HepG2 (cell line): ENCODE data around the gene POU3F1. TPM values are rescaled to one million over a fixed set of nuclear protein-coding genes. Genes with fewer than 3 reads are reported as not detected.

ENCODE experiments used
- CBFB ChIP-seq: sonication (generic); formaldehyde crosslinking; IDR thresholded peaks from 2 replicates; pipeline ENCODE4 v1.4.0; 2020; ENCODE audit warnings: missing genetic modification reagents
- DZIP1 ChIP-seq: sonication (generic); formaldehyde crosslinking; IDR thresholded peaks from 2 replicates; pipeline ENCODE4 v1.5.0; 2020; ENCODE audit warnings: mild to moderate bottlenecking, missing genetic modification reagents
- EP300 ChIP-seq, 3 experiments: sonication (generic) in 1 of 3; formaldehyde crosslinking in 1 of 3; IDR thresholded peaks; 2 replicates each; pipeline versions ENCODE4 v1.5.1 to v1.6.1; 2011 to 2020; ENCODE audit warnings: low read depth in 2 of 3, low read length in 2 of 3, borderline replicate concordance in 1 of 3, improper control_type of control experiment in 1 of 3, mild to moderate bottlenecking in 1 of 3, missing genetic modification reagents in 1 of 3, moderate library complexity in 1 of 3
- ZBTB25 ChIP-seq: IDR thresholded peaks from 2 replicates; pipeline ENCODE4 v1.6.1; 2018; ENCODE audit warnings: missing genetic modification reagents
- ZBTB43 ChIP-seq: sonication (generic); formaldehyde crosslinking; conservative IDR thresholded peaks from 2 replicates; pipeline ENCODE4 v1.4.0; 2020; ENCODE audit warnings: missing genetic modification reagents
- ZNF501 ChIP-seq: sonication (generic); formaldehyde crosslinking; IDR thresholded peaks from 2 replicates; pipeline ENCODE4 v1.5.1; 2020; ENCODE audit warnings: mild to moderate bottlenecking, moderate library complexity, missing genetic modification reagents
- ZNF652 ChIP-seq: IDR thresholded peaks from 2 replicates; pipeline ENCODE4 v1.6.1; 2016; ENCODE audit warnings: low read depth, borderline replicate concordance
- polyA plus RNA-seq, 8 experiments: library from polyadenylated mRNA; depleted of rRNA in 3 of 8; stranded (reverse) in 7 of 8; unstranded in 1 of 8; fragments of >200 nt; fragmentation: Illumina TruSeq in 4 of 8; extraction: Trizol in 4 of 8; gene quantifications; 2 replicates each; pipeline versions ENCODE4 v1.2.1 to v1.2.3, GENCODE V29; 2011 to 2016; ENCODE audit warnings: low read depth in 4 of 8, missing spikeins in 1 of 8, mixed read lengths in 1 of 8; ENCODE audit not compliant: insufficient read depth in 1 of 8
- total RNA-seq, 5 experiments: library from RNA; depleted of rRNA; stranded (reverse); fragments of >200 nt; fragmentation: Illumina TruSeq; extraction: Trizol; gene quantifications; 2 replicates each; pipeline ENCODE4 v1.2.3, GENCODE V29; 2016; ENCODE audit warnings: low read depth in 1 of 5
- TF ChIP-seq, protein P1 (sequence below): sonication (generic); formaldehyde crosslinking; IDR thresholded peaks from 2 replicates; pipeline ENCODE4 v1.5.1; 2020; ENCODE audit warnings: mild to moderate bottlenecking, missing genetic modification reagents, moderate library complexity
- TF ChIP-seq, protein P2 (sequence below): sonication (generic); formaldehyde crosslinking; IDR thresholded peaks from 2 replicates; pipeline ENCODE4 v1.4.0; 2020; ENCODE audit warnings: mild to moderate bottlenecking, missing genetic modification reagents, borderline replicate concordance
- TF ChIP-seq, protein P3 (sequence below): sonication (generic); formaldehyde crosslinking; IDR thresholded peaks from 2 replicates; pipeline ENCODE4 v1.8.1; 2023; ENCODE audit warnings: mild to moderate bottlenecking, missing genetic modification reagents
- TF ChIP-seq, protein P4 (sequence below): sonication (generic); formaldehyde crosslinking; IDR thresholded peaks from 2 replicates; pipeline ENCODE4 v1.4.0; 2020; ENCODE audit warnings: missing genetic modification reagents

Gene POU3F1
- total and polyA plus RNA-seq, 2 of the 13 experiments (the other 11 are each of a cell fraction or from before 2014, with no cell fraction given), result not detected

GRCh38 chr1:37999430-38000232 lies 47.0 kb downstream of the POU3F1 start (continued):
- no peak for TF ChIP-seq DZIP1 (CRISPR knock-in tag)
- TF ChIP-seq CBFB (CRISPR knock-in tag), result no peak
- TF ChIP-seq ZNF501 (CRISPR knock-in tag), result no peak
- TF ChIP-seq EP300 (IDR thresholded peaks at IDR 0.05; ENCODE audit: low read depth in 2 of 2, low read length in 2 of 2), result peak in 1 of 2 experiments; percentile 51; a peak in 1 of 4 replicates
- TF ChIP-seq EP300 (CRISPR knock-in tag; IDR thresholded peaks at IDR 0.05; ENCODE audit: borderline replicate concordance), result no peak
- TF ChIP-seq, protein P1, sequence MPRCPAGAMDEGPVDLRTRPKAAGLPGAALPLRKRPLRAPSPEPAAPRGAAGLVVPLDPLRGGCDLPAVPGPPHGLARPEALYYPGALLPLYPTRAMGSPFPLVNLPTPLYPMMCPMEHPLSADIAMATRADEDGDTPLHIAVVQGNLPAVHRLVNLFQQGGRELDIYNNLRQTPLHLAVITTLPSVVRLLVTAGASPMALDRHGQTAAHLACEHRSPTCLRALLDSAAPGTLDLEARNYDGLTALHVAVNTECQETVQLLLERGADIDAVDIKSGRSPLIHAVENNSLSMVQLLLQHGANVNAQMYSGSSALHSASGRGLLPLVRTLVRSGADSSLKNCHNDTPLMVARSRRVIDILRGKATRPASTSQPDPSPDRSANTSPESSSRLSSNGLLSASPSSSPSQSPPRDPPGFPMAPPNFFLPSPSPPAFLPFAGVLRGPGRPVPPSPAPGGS (CRISPR knock-in tag), result no peak
- TF ChIP-seq, protein P2, sequence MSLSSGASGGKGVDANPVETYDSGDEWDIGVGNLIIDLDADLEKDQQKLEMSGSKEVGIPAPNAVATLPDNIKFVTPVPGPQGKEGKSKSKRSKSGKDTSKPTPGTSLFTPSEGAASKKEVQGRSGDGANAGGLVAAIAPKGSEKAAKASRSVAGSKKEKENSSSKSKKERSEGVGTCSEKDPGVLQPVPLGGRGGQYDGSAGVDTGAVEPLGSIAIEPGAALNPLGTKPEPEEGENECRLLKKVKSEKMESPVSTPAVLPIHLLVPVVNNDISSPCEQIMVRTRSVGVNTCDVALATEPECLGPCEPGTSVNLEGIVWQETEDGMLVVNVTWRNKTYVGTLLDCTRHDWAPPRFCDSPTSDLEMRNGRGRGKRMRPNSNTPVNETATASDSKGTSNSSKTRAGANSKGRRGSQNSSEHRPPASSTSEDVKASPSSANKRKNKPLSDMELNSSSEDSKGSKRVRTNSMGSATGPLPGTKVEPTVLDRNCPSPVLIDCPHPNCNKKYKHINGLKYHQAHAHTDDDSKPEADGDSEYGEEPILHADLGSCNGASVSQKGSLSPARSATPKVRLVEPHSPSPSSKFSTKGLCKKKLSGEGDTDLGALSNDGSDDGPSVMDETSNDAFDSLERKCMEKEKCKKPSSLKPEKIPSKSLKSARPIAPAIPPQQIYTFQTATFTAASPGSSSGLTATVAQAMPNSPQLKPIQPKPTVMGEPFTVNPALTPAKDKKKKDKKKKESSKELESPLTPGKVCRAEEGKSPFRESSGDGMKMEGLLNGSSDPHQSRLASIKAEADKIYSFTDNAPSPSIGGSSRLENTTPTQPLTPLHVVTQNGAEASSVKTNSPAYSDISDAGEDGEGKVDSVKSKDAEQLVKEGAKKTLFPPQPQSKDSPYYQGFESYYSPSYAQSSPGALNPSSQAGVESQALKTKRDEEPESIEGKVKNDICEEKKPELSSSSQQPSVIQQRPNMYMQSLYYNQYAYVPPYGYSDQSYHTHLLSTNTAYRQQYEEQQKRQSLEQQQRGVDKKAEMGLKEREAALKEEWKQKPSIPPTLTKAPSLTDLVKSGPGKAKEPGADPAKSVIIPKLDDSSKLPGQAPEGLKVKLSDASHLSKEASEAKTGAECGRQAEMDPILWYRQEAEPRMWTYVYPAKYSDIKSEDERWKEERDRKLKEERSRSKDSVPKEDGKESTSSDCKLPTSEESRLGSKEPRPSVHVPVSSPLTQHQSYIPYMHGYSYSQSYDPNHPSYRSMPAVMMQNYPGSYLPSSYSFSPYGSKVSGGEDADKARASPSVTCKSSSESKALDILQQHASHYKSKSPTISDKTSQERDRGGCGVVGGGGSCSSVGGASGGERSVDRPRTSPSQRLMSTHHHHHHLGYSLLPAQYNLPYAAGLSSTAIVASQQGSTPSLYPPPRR (CRISPR knock-in tag), result no peak
- TF ChIP-seq ZBTB43, result no peak
- TF ChIP-seq, protein P3, sequence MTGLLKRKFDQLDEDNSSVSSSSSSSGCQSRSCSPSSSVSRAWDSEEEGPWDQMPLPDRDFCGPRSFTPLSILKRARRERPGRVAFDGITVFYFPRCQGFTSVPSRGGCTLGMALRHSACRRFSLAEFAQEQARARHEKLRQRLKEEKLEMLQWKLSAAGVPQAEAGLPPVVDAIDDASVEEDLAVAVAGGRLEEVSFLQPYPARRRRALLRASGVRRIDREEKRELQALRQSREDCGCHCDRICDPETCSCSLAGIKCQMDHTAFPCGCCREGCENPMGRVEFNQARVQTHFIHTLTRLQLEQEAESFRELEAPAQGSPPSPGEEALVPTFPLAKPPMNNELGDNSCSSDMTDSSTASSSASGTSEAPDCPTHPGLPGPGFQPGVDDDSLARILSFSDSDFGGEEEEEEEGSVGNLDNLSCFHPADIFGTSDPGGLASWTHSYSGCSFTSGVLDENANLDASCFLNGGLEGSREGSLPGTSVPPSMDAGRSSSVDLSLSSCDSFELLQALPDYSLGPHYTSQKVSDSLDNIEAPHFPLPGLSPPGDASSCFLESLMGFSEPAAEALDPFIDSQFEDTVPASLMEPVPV (CRISPR knock-in tag), result no peak
- TF ChIP-seq ZNF652 (CRISPR knock-in tag), result no peak
- TF ChIP-seq ZBTB25, result no peak
- TF ChIP-seq, protein P4, sequence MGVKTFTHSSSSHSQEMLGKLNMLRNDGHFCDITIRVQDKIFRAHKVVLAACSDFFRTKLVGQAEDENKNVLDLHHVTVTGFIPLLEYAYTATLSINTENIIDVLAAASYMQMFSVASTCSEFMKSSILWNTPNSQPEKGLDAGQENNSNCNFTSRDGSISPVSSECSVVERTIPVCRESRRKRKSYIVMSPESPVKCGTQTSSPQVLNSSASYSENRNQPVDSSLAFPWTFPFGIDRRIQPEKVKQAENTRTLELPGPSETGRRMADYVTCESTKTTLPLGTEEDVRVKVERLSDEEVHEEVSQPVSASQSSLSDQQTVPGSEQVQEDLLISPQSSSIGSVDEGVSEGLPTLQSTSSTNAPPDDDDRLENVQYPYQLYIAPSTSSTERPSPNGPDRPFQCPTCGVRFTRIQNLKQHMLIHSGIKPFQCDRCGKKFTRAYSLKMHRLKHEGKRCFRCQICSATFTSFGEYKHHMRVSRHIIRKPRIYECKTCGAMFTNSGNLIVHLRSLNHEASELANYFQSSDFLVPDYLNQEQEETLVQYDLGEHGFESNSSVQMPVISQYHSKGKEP (CRISPR knock-in tag), result no peak
